Measurements from ENCODE around the gene SATL1. TPM values are rescaled to one million over a fixed set of nuclear protein-coding genes. Genes with fewer than 3 reads are reported as not detected.
"Not testable (repeated sequence)": the region's sequence is repeated elsewhere in the genome, so short reads cannot be mapped to it uniquely, and the experiment has no call there.

The SATL1 gene
- total RNA-seq, 1 experiment from 2014 or later, result 0.45 TPM

- ChIA-PET POLR2A (no interaction called here), CTCF (no interaction called here)
- H3K36me3 ChIP-seq (ENCODE audit: control insufficient read depth, insufficient read depth, low read length), result no peaks in the 10 kb centered on the region
- H3K4me1 ChIP-seq, result no peaks in the 10 kb centered on the region
- TF ChIP-seq CTCF (IDR thresholded peaks at IDR 0.05; ENCODE audit: insufficient read depth in 1 of 2, low read depth in 1 of 2, low read length in 1 of 2, severe bottlenecking in 1 of 2, unreplicated experiment in 1 of 2), result no peak
- H3K36me3 Mint-ChIP-seq (ENCODE audit: insufficient read depth, unreplicated experiment), result peaks cover 13% of the 10 kb centered on the region
- no peak overlapping the region for H3K27ac Mint-ChIP-seq (ENCODE audit: unreplicated experiment)
- H3K4me1 Mint-ChIP-seq (ENCODE audit: low read depth, unreplicated experiment), result peaks cover 20% of the 10 kb centered on the region
- no peak overlapping the region for H3K4me3 Mint-ChIP-seq (ENCODE audit: unreplicated experiment)
- H3K27me3 Mint-ChIP-seq (ENCODE audit: insufficient read depth, unreplicated experiment), result no peaks in the 10 kb centered on the region
- H3K27me3 ChIP-seq (replicated peaks; ENCODE audit: control insufficient read depth, insufficient read depth, low read length), result no peaks in the 10 kb centered on the region
- peaks cover 9% of the 10 kb centered on the region for H3K9me3 Mint-ChIP-seq (ENCODE audit: unreplicated experiment)
- no peak for DNase-seq
- H3K9me3 ChIP-seq, result no peaks in the 10 kb centered on the region
- intact Hi-C loops (cut with micrococcal nuclease; ENCODE audit: unreplicated experiment), result loop anchor here (10.0 kb wide), 1 partner anchor 455 kb away; no protein-coding TSS in a partner anchor
- no peak overlapping the region for H3K4me3 ChIP-seq (ENCODE audit: low read depth, low read length)
- BruUV-seq (replicated peaks), result no TSS peak
Observed at GRCh38 chrX:85089321-85089840, 154.2 kb downstream of the SATL1 start.

GRCh38 chrX:85084770-85085393, 158.7 kb downstream of the SATL1 start:
- peaks cover 9% of the 10 kb centered on the region for H3K9me3 Mint-ChIP-seq (ENCODE audit: unreplicated experiment)
- H3K36me3 Mint-ChIP-seq (ENCODE audit: insufficient read depth, unreplicated experiment), result peaks cover 15% of the 10 kb centered on the region
- intact Hi-C loops (cut with micrococcal nuclease; ENCODE audit: unreplicated experiment), result loop anchor here (2.0 to 10.0 kb wide), 2 partner anchors 24 to 460 kb away; no protein-coding TSS in a partner anchor

GRCh38 chrX:85077247-85077646, 166.3 kb downstream of the SATL1 start:
- H3K4me1 ChIP-seq; H3K9me3 ChIP-seq; H3K4me3 ChIP-seq (ENCODE audit: low read depth, low read length); H3K4me3 Mint-ChIP-seq (ENCODE audit: unreplicated experiment); intact Hi-C loops (cut with micrococcal nuclease; ENCODE audit: unreplicated experiment); POLR2A ChIA-PET; H3K4me1 Mint-ChIP-seq (ENCODE audit: low read depth, unreplicated experiment); DNase-seq; H3K27ac Mint-ChIP-seq (ENCODE audit: unreplicated experiment); H3K9me3 Mint-ChIP-seq (ENCODE audit: unreplicated experiment); H3K27me3 ChIP-seq (replicated peaks; ENCODE audit: control insufficient read depth, insufficient read depth, low read length); BruUV-seq (replicated peaks); CTCF ChIA-PET; H3K36me3 ChIP-seq (ENCODE audit: control insufficient read depth, insufficient read depth, low read length); H3K36me3 Mint-ChIP-seq (ENCODE audit: insufficient read depth, unreplicated experiment); H3K27me3 Mint-ChIP-seq (ENCODE audit: insufficient read depth, unreplicated experiment): not testable (repeated sequence)

More at GRCh38 chrX:85084770-85085393, 158.7 kb downstream of the SATL1 start:
- H3K4me1 ChIP-seq, result no peaks in the 10 kb centered on the region
- TF ChIP-seq CTCF (IDR thresholded peaks at IDR 0.05; ENCODE audit: insufficient read depth in 1 of 2, low read depth in 1 of 2, low read length in 1 of 2, severe bottlenecking in 1 of 2, unreplicated experiment in 1 of 2), result peak; percentile 58 to 64
- BruUV-seq (replicated peaks), result no TSS peak
- no peak overlapping the region for H3K4me3 Mint-ChIP-seq (ENCODE audit: unreplicated experiment)
- peak in 1 of 2 experiments; percentile 35 for DNase-seq
- ChIA-PET POLR2A (no interaction called here), CTCF (no interaction called here)
- no peaks in the 10 kb centered on the region for H3K9me3 ChIP-seq
- no peaks in the 10 kb centered on the region for H3K27me3 Mint-ChIP-seq (ENCODE audit: insufficient read depth, unreplicated experiment)
- no peak overlapping the region for H3K27ac Mint-ChIP-seq (ENCODE audit: unreplicated experiment)
- H3K36me3 ChIP-seq (ENCODE audit: control insufficient read depth, insufficient read depth, low read length), result no peaks in the 10 kb centered on the region
- no peak overlapping the region for H3K4me3 ChIP-seq (ENCODE audit: low read depth, low read length)
- peaks cover 19% of the 10 kb centered on the region for H3K4me1 Mint-ChIP-seq (ENCODE audit: low read depth, unreplicated experiment)
- no peaks in the 10 kb centered on the region for H3K27me3 ChIP-seq (replicated peaks; ENCODE audit: control insufficient read depth, insufficient read depth, low read length)
